HG03469 (cell line): ENCODE results near the gene IKZF3.
"Not testable (repeated sequence)": the region's sequence is repeated elsewhere in the genome, so short reads cannot be mapped to it uniquely, and the experiment has no call there.

ENCODE experiments used
- ATAC-seq: cut with Tn5 transposase; IDR thresholded peaks from one replicate; pipeline ENCODE4 v1.9.1; 2021; ENCODE audit warnings: mild to moderate bottlenecking, moderate library complexity, moderate number of reproducible peaks; ENCODE audit not compliant: unreplicated experiment

Gene IKZF3

DNA sequence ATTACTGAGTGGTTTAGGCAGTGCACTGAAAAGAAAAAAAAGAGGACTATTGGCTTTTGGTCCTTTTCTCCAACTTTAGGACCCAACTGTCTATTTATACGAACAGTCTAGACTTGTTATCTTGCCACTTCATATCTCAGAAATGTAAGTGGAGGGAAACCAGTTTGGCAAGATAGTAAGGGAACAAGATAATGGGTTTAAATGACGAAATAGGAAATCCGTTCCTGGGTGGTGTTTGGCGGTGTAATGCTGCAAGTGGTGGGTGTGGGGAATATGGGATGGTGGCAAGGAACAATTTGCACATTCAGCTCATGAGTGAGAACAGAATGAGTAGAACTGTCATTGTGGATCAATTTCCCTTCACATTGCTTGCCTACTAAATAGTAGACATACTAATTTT lies 81.6 kb downstream of the IKZF3 start:
- ATAC-seq, result no peak

DNA sequence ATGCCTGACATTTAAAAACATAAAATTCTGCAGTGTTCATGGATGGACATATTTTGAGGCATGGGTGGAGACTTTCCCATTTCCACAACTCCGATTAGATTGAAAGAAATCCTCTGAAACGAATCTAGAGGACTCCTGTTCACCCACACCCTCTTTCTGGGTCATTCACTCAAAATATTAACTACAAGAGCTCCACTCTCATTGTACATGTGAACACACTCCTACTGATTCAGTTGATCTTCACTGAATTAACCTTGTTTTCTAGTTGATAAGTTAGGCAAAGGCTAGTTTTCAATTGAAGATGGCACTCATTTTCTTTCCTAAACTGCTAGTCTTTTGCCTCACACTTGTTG lies 82.3 kb downstream of the IKZF3 start:
- ATAC-seq, result no peak

DNA sequence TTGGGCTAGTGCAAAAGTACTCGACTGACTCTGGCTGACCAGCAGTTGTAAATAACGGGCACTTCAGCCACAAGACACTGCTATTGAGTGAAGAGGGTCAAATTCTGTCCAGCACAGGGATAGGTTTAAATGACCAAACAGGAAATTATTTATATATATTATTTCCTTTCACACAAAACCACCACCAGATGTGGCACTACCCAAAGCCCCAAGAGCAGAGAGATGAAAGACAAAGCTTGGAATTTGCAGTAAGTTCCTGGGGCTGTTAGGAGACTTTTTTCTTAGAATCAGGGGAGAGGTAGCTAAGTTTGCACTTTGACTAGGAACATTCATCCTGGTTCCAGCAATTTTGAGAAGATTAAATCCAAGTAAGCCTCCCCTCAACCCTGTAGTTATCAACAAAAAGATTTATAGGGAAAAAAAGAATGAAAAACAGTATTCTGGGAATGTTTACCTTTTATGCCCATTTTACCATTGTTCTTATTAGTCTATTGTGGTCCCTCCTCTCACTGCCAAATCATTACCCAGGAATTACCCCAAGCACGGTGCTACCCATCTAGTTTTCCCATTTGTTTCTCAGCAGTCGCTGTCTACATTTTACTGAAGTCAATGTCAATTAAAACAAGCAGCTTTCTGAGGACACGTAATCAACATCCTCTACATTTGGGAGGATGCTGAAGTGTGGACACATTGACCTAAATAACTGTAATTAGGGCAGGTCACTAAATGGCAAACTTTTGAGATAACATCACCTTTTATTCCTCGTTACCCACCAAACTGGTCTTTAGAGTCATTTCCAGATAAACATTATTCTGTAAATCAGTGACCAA lies 82.9 kb downstream of the IKZF3 start:
- ATAC-seq, result no peak

DNA sequence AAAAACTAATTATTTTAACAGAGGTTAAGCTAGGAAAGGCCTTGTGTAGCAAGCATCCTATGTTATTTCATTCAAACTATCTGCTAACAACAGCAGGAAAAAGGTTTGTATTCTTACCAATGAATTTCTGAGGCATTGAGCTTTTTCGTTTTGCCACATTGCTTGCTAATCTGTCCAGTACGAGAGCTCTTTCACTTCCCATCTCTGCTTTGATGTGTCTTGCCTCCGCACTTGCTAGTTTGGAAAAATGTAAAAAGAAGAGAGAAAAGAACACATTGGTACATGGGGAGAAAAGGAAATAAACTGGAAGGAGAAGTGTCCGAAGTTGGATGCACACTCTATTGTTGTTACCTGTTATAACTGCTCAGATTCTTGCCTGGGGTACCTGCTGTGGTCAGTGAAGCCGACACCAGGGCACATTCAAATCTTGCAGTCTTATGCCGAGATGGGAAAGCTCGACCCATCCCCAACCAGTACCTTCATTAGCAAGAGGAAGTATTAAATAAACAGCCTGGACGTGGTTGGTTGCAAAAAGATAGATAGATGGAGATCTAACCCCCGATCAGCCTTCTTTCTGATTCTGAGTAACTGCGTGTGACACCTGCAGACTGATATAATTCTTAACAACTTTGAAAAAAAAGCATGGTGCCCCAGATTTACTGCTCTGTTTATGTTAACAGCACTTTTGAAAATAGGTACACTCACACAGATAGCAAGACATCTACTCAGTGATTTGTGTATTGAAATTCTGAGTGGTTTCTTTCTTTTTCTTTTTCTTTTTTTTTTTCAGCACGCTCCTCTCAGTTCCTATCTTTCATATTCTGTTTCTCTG lies 86.4 kb downstream of the IKZF3 start:
- ATAC-seq, result no peak

DNA sequence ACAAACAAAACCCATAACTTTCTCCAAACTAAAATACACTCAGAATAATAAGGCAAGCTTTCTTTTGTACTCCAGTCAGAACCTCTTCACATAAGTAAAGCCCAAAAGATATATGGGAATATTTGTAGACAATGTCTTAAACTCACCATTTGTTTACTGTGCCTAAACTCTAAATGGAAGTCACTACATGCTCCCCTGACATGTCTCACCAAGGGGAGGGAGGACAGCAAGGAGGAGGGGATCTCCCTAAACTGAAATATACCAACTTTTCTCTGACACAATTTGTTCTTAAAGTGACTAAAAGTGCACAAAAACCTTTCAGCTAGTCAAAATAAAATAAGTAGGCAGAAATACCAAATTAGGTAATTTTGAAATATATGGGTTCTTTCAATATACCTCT lies 87.9 kb downstream of the IKZF3 start:
- no peak for ATAC-seq

DNA sequence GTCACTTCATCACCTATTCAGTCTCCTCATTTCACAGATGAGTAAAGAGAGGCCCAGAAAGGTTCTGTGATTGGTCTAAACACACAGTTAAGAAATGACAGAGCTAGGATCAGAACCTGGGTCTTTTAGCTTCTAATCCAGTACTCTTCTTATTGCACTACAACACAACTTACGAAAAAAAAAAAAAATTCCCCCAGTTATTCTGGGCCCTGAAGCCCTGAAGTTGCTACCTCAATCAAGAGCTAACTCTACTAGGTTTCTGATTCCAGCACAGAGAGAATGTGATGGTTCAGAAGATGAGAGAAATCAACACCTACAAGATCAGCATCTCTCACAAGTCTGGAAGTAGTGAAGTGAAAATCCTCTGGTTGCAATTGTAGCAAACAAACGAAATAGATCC lies 89.1 kb downstream of the IKZF3 start:
- no peak for ATAC-seq

DNA sequence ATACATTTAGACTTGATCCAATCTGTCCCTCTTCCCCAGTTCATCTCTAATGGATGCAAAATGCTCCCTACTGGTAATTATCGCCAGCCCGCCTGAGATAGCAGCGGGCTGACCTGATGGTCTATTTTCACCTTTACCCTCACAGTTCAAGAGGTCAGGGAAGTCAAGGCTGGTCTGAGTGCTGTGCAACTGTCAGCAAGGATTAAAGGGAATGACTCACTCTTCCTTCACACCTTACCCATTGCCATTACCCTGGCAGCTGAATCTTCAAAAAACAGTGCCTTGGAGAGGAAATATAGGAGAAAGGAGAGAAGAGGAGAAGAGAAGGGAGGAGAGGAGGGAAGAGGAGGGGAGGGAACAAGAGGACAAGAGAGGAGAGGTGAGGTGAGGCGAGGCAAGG lies 90.1 kb downstream of the IKZF3 start:
- ATAC-seq, result no peak

DNA sequence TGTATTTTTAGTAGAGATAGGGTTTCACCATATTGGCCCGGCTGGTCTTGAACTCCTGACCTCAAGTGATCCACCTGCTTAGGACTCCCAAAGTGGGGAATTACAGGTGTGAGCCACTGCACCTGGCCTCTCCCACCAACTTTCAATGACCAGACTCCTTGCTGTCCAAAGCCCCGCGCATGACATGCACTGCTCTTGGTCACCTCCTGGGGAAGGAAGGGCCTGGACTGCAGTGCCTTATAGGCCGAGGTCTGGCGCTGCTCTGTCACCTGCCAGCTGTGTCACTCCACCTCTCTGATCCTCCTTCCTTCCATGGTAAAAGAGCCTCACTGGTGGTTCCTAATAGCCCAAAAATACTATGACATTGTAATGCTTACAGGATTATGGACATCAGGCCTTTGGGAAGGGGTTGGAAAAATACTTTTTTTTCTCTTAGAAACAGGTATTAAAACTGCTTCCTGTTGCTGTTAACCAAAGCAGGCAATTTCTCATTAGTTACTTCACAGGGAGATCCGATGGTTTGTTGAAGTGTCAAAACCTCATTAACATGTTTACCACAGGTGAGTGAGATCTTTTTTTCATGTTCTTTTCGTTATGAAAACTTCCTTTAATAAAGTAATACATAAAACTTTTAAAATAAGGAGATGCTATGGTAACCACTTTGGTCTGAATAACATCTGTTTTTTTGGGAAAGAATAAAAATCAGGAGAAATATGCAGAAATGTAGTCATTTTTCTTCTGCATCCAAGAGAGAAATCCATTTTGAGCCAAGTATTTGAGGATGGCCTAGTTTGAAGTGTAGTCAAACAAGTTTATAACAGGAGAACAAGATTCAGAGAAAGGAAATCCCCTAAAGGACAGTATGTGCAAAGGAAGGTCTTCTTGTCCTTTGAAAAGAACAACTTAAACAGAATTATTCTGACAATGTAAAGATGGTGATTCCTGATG lies 90.9 kb downstream of the IKZF3 start:
- ATAC-seq, result no peak

DNA sequence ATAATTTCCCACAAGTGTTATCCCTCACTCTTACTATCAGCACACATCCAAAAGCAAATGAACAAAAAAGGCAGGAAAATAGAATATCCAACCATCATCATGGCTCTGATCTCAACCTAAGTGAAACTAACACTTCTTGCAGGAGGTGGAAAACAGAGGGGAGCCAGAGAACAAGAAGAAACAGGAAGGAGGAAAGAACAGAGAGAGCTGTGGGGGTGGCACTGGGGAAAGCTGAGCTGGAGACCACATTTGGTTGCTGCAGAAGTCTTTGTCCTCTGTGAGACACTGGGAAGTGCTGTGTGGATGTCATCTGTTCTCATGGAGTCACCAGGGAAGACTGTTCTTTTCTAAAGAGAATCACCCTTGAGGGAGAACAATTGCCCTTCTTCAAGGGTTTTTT lies 91.7 kb downstream of the IKZF3 start:
- no peak for ATAC-seq

DNA sequence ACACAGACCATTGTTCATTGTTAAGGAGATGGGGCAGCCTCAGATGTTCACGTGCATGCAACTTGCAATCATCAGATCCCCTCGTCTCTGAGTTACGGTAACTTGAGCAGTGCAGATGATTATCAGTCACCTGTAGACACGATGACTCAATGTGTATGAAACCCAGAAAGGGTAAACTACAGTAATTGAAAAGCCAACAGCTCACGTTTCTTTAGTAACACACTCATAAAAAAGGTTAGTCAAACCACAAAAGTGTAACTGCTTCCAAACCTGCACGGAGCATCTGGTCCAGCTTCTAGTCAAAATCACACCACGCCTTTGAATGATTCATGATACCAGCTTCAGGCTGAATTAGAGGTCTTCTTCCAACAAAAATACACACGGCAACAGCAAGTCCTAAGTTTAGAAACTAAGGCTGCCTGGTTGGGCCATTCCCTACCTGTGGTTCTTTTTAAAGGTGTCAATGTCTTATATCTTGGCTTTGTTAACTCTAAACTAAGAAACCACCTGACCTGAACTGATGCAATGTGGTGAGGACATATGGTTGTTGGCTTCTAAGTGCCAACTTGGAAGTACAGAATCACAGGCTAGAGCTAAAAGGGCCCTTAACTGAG lies 94.0 kb downstream of the IKZF3 start:
- peak; percentile 35 for ATAC-seq

DNA sequence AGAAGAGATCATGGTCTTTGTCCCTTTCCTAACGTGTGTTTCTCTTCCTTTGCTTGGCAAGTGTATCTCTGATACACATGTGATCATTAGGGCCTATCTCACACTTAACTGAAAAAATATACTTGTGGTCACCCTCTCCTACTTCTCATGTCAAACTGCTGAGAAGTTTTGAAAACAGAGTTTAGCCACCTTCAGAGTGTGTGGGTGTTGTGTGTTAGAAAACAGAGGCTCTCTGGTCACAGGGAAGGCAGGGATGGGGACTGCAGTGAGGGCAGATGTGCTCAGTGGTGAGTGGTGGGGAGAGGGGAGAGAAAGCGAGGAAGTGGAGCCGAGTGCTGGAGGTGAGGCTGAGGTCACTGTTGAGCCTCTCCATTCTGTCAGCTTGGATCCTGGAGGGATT lies 97.0 kb downstream of the IKZF3 start:
- ATAC-seq, result no peak

DNA sequence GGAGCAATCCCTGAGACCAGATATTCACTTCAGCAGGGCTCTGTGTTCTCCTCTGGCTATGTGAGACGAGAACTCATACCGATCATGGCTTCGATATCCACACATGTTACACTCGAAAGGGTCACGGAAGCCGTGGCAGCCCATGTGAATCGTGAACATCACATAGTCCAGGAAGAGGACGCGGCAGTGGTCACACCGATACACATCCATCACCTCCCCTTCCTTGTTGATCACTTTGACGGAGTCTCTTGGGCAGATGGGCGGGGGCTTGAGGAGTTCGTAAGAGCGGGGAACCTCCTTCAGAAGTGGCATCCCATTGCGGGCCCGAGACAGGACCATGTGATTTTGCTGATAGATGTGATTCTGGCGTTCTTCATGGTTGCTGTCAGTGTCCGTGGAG lies 98.3 kb downstream of the IKZF3 start:
- no peak for ATAC-seq

DNA sequence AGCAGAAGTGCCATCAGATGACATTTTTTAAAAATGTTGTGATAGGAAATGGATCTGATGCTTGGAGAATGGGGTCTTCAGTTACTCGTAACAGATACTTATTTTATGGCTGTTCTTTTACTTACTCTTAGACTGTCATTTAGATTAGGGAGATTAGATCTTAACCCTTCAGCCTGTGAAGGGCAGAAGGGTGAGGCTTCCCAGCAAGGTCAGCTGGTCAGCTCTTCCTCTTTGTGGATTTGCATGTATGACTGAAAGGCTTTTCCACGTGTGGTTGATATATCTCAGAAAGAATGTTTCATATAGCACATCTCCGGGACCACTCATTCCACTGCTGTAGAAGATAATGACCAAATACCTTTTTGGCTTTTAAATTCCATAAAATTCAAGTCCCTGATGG lies 98.9 kb downstream of the IKZF3 start:
- no peak for ATAC-seq

DNA sequence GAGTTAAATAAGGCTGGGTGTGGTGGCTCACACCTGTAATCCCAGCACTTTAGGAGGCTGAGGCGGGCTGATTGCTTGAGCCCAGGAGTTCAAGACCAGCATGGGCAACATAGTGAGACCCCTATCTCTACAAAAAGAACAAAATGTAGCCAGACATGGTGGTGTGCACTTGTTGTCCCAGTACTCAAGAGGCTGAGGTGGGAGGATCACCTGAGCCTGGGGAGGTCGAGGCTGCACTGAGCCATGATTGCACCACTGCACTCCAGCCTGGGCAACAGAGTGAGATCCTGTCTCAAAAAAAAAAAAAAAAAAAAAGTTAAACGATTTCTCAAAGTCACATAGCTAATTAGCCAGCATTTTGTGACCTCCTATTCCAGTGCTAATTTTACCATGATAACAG lies 99.9 kb downstream of the IKZF3 start:
- not testable (repeated sequence) for ATAC-seq

DNA sequence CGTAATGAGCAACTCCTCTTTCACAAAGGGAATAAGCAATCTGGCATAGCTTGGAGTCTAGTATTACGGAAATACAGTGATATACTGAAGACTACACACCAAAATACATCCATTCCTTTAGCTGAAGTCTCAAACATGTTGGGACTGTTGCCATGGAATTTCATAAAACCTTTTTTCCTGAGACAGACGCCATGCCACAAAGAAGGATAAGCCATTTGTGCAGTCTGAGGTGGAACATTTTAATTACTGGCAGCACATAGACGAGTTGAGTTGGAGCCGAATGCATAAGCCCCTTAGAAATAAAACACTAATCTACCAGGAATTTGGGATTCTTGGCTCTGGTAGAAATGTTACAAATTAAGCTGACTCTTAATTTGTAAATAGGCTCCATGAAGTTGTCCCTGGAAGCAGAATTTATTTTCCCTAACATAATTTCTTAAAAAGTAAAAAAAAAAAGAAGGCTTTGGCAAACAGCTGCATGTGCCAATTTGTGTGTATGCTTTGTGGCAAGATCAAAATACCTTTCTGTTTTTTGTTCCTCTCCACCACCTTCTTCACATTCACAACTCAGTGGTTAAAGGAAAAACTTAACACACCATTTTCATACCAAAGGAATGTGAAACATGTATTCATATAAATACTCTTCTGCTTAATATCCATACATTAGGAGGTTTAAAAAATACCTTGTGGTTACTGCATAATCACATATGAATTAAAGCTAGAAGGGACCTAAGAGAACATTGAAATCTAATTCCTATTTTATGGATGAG lies 100.9 kb downstream of the IKZF3 start:
- ATAC-seq, result no peak

DNA sequence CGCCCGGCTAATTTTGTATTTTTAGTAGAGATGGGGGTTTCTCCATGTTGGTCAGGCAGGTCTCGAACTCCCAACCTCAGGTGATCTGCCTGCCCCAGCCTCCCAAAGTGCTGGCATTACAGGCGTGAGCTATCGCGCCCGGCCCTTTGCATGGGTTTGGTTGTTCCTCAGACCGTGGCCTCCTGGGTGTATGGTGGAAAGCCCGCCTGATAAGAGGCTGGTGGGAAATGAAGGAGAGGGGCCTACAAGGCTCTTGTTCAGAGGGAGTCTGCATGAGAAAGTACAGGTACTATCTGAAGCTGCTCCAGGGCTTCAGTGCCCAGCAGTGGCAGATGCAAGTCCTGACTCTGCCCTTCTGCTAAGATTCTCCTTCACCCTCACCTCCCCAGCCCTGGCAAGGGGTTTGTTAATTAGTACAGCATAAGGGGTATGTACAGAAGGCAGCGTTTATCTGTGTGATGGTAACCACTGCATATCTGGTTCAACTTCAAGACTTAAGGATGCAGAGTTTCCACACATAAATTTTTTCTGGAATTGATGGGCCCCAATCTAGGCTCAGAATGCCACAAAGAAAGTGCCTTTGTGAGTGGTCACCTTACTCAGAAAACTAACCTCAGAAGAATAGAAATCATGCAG lies 102.1 kb downstream of the IKZF3 start:
- no peak for ATAC-seq

DNA sequence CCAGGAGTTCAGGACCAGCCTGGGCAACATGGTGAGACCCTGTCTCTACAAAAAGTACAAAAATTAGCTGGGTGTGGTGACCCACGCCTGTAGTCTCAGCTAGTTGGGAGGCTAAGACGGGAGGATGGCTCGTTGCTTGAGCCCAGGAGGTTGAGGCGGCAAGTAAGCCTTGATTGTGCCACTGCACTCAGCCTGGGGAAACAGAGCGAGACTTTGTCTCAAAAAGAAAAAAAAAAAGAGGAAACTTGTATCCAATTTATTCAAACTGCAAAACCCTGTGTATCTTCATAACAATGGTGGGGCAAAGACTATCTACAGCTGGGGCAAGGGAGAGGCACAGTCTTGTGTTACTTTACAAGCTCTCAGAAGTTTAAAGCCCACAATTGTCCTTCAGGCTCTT lies 104.9 kb downstream of the IKZF3 start:
- ATAC-seq, result no peak

DNA sequence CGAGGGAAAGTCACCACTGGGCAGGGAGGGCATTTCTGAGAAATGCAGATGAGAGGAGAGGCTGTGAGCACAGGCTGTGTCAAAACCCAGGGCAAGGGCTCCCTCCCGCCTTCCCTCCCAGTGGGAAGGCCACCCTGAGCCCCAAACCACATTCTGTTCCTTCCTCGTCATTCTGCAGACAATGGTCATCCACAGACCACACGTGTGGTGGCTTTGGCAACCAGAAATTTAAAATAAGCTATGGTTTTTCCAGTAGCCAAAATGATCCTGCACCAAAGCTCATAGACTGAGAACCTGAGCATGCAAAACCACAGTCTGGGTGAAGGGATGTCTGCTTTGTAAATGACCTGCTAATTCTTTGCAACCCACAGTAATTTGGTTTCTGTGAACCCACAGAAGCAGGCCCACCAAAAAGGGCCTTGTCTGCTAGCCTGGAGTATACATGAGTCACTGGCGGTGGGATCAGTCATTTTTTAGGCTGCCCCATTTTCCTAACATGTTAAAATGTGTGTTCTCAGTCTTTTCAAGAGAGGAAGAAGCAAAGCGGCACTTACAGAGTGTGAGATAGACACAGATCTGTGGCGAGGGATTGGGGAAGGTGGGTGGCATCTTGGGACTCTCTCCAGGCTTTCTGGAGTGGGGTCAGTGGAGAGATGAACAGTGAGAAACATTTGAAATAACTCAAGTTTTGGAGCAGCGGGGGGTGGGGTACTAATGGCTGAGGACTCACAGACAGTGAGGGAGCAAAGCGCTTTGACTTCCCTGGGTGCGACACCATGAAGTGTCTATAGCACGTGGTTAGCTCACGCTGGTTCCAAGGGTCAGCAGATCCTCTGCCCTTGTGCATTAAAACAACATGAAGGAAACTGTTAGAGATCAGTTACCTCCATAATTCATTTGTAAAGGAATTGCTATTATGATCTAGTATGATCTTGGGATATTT lies 105.9 kb downstream of the IKZF3 start:
- ATAC-seq, result no peak
